Astrocyte (in vitro differentiated cells and primary cell): ENCODE results near the gene PRKCB. TPM values are rescaled to one million over a fixed set of nuclear protein-coding genes. Genes with fewer than 3 reads are reported as not detected.

Experiments used
- DNase-seq: peaks from one replicate; pipeline ENCODE4 v3.0.0-alpha.2; 2010; ENCODE audit warnings: low read depth
- FAIRE-seq: peaks from 2 replicates; lab custom pipeline; 2011; peaks lifted over from hg19 to GRCh38; lab: Jason Lieb, UNC
- H2AFZ ChIP-seq: 2 replicates; pipeline ENCODE4 v1.6.0; 2012; ENCODE audit warnings: low read depth, low read length, inconsistent platforms
- H3K27ac ChIP-seq: 2 replicates; pipeline ENCODE4 v1.5.1; 2011; ENCODE audit warnings: low read depth, low read length, inconsistent platforms
- H3K27me3 ChIP-seq: 2 replicates; pipeline ENCODE4 v1.6.0; 2011; ENCODE audit warnings: low read length, inconsistent platforms; ENCODE audit not compliant: insufficient read depth
- H3K36me3 ChIP-seq: 2 replicates; pipeline ENCODE4 v1.5.1; 2011; ENCODE audit warnings: low read length, inconsistent platforms; ENCODE audit not compliant: insufficient read depth
- H3K4me1 ChIP-seq: 2 replicates; pipeline ENCODE4 v1.5.1; 2011; ENCODE audit warnings: low read length, inconsistent platforms; ENCODE audit not compliant: insufficient read depth
- H3K4me2 ChIP-seq: 2 replicates; pipeline ENCODE4 v1.6.0; 2012; ENCODE audit warnings: low read length, inconsistent platforms
- H3K4me3 ChIP-seq: 2 replicates; pipeline ENCODE4 v1.5.1; 2011; ENCODE audit warnings: low read depth, mild to moderate bottlenecking, low read length, inconsistent platforms; ENCODE audit not compliant: insufficient read depth
- H3K79me2 ChIP-seq: 2 replicates; pipeline ENCODE4 v1.6.0; 2012; ENCODE audit warnings: mild to moderate bottlenecking, low read length, inconsistent platforms; ENCODE audit not compliant: insufficient read depth
- H3K9ac ChIP-seq: 2 replicates; pipeline ENCODE4 v1.6.0; 2012; ENCODE audit warnings: mild to moderate bottlenecking, low read length, inconsistent platforms
- H3K9me3 ChIP-seq: 2 replicates; pipeline ENCODE4 v1.5.1; 2012; ENCODE audit warnings: low read depth, mild to moderate bottlenecking, low read length, inconsistent platforms; ENCODE audit not compliant: insufficient read depth
- H4K20me1 ChIP-seq: 2 replicates; pipeline ENCODE4 v1.6.0; 2012; ENCODE audit warnings: low read length, inconsistent platforms; ENCODE audit not compliant: insufficient read depth
- H3K27ac Mint-ChIP-seq: one replicate; pipeline ENCODE4 v1.8.0; 2021; ENCODE audit warnings: mild to moderate bottlenecking, mixed read lengths; ENCODE audit not compliant: unreplicated experiment
- H3K27me3 Mint-ChIP-seq: one replicate; pipeline ENCODE4 v1.8.0; 2021; ENCODE audit warnings: low read depth, mixed read lengths; ENCODE audit not compliant: unreplicated experiment
- H3K36me3 Mint-ChIP-seq: one replicate; pipeline ENCODE4 v1.8.0; 2021; ENCODE audit warnings: low read depth, mixed read lengths; ENCODE audit not compliant: unreplicated experiment
- H3K4me1 Mint-ChIP-seq: one replicate; pipeline ENCODE4 v1.8.0; 2021; ENCODE audit warnings: low read depth, mixed read lengths; ENCODE audit not compliant: unreplicated experiment
- H3K4me3 Mint-ChIP-seq: one replicate; pipeline ENCODE4 v1.8.0; 2021; ENCODE audit warnings: mild to moderate bottlenecking, moderate library complexity, mixed read lengths; ENCODE audit not compliant: unreplicated experiment
- H3K9me3 Mint-ChIP-seq: one replicate; pipeline ENCODE4 v1.8.0; 2021; ENCODE audit warnings: mild to moderate bottlenecking, mixed read lengths; ENCODE audit not compliant: unreplicated experiment
- CTCF ChIP-seq: IDR thresholded peaks from 2 replicates; pipeline ENCODE4 v1.5.1; 2011; ENCODE audit warnings: low read depth, mild to moderate bottlenecking, inconsistent platforms, low read length, moderate library complexity; ENCODE audit not compliant: insufficient read depth
- EZH2 ChIP-seq: IDR thresholded peaks from 2 replicates; pipeline ENCODE4 v1.6.1; 2012; ENCODE audit warnings: mild to moderate bottlenecking, low read length, inconsistent platforms; ENCODE audit not compliant: insufficient read depth
- total RNA-seq: library from RNA; stranded (reverse); gene quantifications from 2 replicates; pipeline ENCODE4 v1.2.1, GENCODE V29; 2021

The PRKCB gene
- total RNA-seq, 1 donor from 2014 or later, result 2.5 TPM

DNA sequence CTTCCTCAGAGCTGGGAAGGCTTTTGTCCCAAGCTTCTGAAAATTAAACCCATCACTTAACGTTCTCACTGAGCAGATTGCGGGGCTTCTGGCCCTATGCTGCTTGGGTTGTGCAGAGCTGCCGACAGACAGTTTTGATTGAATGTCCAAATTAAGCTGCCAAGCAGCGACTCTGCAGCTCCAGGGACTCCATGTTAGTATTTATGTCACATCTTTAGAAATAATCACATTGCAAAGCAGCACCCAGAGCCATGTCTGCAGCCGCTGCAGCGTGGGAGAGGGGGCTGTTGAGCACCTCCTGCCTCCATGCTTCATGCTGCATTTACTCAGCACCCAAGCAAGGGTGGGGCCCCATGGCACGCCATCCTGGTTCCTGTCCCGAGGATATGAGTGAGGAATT lies 242.2 kb downstream of the PRKCB start:
- Mint-ChIP-seq H3K36me3 (no peaks in the 10 kb centered on the region), H3K4me1 (peaks cover 10% of the 10 kb centered on the region), H3K4me3 (no peak overlapping the region), H3K27ac (no peak overlapping the region), H3K27me3 (peaks cover 6% of the 10 kb centered on the region), H3K9me3 (no peaks in the 10 kb centered on the region)
- H4K20me1 ChIP-seq, result no peaks in the 10 kb centered on the region
- H3K79me2 ChIP-seq, result no peaks in the 10 kb centered on the region
- DNase-seq, result no peak
- no peaks in the 10 kb centered on the region for H3K4me1 ChIP-seq
- H3K4me2 ChIP-seq, result no peak overlapping the region
- H3K36me3 ChIP-seq, result no peaks in the 10 kb centered on the region
- H3K27ac ChIP-seq, result no peak overlapping the region
- H3K9me3 ChIP-seq, result peaks cover 3% of the 10 kb centered on the region
- H3K27me3 ChIP-seq, result no peaks in the 10 kb centered on the region
- FAIRE-seq, result no peak
- H3K4me3 ChIP-seq, result no peak overlapping the region
- no peak overlapping the region for H2AFZ ChIP-seq
- TF ChIP-seq CTCF (no peak), EZH2 (no peak)
- no peak overlapping the region for H3K9ac ChIP-seq

DNA sequence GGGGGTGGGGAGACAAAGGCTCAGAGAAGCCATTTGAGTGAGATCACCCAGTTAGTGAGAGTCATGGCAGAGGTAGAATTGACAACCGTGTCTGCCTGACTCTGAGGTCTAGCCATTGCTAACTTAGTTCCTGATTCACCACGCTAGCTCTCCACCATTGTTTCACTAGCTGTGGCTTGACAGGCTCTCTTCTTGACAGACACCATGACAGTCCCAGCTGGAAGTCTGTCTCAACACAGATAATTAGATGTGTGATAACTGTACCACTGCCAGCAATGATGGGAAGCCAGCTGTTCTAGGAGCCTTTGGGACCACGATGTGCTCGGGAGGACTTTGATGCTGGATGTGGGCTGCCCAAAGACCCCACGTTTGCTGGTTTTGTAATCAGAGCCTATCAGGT lies 249.9 kb downstream of the PRKCB start:
- H2AFZ ChIP-seq, result no peak overlapping the region
- no peak overlapping the region for H3K9ac ChIP-seq
- Mint-ChIP-seq H3K27me3 (no peaks in the 10 kb centered on the region), H3K27ac (peak overlapping the region; percentile 66), H3K4me3 (no peak overlapping the region), H3K4me1 (peaks cover 23% of the 10 kb centered on the region), H3K36me3 (no peaks in the 10 kb centered on the region), H3K9me3 (peaks cover 4% of the 10 kb centered on the region)
- FAIRE-seq (no peak), DNase-seq (no peak)
- H3K4me3 ChIP-seq, result no peak overlapping the region
- no peak for TF ChIP-seq EZH2
- no peak for TF ChIP-seq CTCF
- no peaks in the 10 kb centered on the region for H3K27me3 ChIP-seq
- no peaks in the 10 kb centered on the region for H4K20me1 ChIP-seq
- no peaks in the 10 kb centered on the region for H3K9me3 ChIP-seq
- no peak overlapping the region for H3K27ac ChIP-seq
- no peaks in the 10 kb centered on the region for H3K36me3 ChIP-seq
- no peak overlapping the region for H3K4me2 ChIP-seq
- H3K4me1 ChIP-seq, result no peaks in the 10 kb centered on the region
- H3K79me2 ChIP-seq, result no peaks in the 10 kb centered on the region

GRCh38 chr16:24087891-24088410 lies 252.2 kb downstream of the PRKCB start:
- Histone ChIP-seq H3K27me3 (no peaks in the 10 kb centered on the region), H3K36me3 (no peaks in the 10 kb centered on the region), H3K27ac (no peak overlapping the region), H3K4me3 (no peak overlapping the region), H3K4me2 (no peak overlapping the region), H2AFZ (no peak overlapping the region), H4K20me1 (no peaks in the 10 kb centered on the region), H3K4me1 (no peaks in the 10 kb centered on the region), H3K9me3 (no peaks in the 10 kb centered on the region), H3K79me2 (no peaks in the 10 kb centered on the region), H3K9ac (no peak overlapping the region)
- DNase-seq, result no peak
- Mint-ChIP-seq H3K36me3 (peaks cover 2% of the 10 kb centered on the region), H3K27me3 (no peaks in the 10 kb centered on the region), H3K4me3 (no peak overlapping the region), H3K9me3 (peaks cover 18% of the 10 kb centered on the region), H3K27ac (no peak overlapping the region), H3K4me1 (peaks cover 23% of the 10 kb centered on the region)
- no peak for FAIRE-seq
- no peak for TF ChIP-seq CTCF
- TF ChIP-seq EZH2, result no peak
